Measurements from ENCODE around the gene CHMP5. TPM values are rescaled to one million over a fixed set of nuclear protein-coding genes. Genes with fewer than 3 reads are reported as not detected.

Gene CHMP5
- total and polyA plus RNA-seq, 2 donors (not counting 1 experiment from before 2014, with no cell fraction given) = 108 to 124 TPM

DNA sequence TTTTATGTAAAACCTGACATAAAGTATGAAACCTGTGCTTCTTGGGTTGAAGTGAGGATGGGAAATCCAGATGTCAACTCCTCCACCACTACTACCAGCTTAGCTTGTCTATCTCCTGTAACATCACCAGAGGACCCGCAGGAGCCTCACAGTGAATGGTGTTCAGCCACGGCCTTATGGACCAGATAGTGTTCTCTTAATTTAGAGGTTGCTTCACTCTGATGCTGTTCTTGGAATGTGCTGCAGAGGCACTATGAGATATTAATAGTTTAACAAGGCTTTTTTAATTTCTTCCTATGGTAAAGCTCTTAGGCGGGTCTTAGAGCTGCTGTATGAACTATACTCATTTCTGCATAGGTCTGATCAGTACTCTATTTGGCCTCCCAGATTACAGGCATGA is 53.4 kb downstream of the CHMP5 start:
- H3K4me3 ChIP-seq (replicated peaks in 1 of 4; ENCODE audit: control extremely low read depth in 1 of 4, insufficient read depth in 1 of 4, low read depth in 3 of 4, low read length in 4 of 4) = no peak overlapping the region
- no peaks in the 10 kb centered on the region for H3K9me3 ChIP-seq (ENCODE audit: control insufficient read depth, insufficient read depth, low read depth, low read length)
- no peaks in the 10 kb centered on the region for H3K79me2 ChIP-seq (ENCODE audit: control insufficient read depth, insufficient read depth, low read length)
- no peak overlapping the region for H2AFZ ChIP-seq (ENCODE audit: low read length)
- H3K4me2 ChIP-seq (ENCODE audit: extremely low read depth, insufficient read depth, low read length) = no peak overlapping the region
- TF ChIP-seq EZH2 (IDR thresholded peaks at IDR 0.05; ENCODE audit: low read length, missing control alignments) = no peak
- TF ChIP-seq, protein P1, sequence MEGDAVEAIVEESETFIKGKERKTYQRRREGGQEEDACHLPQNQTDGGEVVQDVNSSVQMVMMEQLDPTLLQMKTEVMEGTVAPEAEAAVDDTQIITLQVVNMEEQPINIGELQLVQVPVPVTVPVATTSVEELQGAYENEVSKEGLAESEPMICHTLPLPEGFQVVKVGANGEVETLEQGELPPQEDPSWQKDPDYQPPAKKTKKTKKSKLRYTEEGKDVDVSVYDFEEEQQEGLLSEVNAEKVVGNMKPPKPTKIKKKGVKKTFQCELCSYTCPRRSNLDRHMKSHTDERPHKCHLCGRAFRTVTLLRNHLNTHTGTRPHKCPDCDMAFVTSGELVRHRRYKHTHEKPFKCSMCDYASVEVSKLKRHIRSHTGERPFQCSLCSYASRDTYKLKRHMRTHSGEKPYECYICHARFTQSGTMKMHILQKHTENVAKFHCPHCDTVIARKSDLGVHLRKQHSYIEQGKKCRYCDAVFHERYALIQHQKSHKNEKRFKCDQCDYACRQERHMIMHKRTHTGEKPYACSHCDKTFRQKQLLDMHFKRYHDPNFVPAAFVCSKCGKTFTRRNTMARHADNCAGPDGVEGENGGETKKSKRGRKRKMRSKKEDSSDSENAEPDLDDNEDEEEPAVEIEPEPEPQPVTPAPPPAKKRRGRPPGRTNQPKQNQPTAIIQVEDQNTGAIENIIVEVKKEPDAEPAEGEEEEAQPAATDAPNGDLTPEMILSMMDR (conservative IDR thresholded peaks at IDR 0.05 in 1 of 2, IDR thresholded peaks at IDR 0.05 in 1 of 2; ENCODE audit: low read depth in 1 of 2, low read length in 2 of 2) = no peak
- peaks cover 22% of the 10 kb centered on the region for H3K36me3 ChIP-seq (ENCODE audit: control insufficient read depth, insufficient read depth, low read length)
- H3K27me3 ChIP-seq (ENCODE audit: control insufficient read depth, insufficient read depth, low read length) = no peaks in the 10 kb centered on the region
- no peaks in the 10 kb centered on the region for H4K20me1 ChIP-seq (ENCODE audit: control insufficient read depth, extremely low read depth, insufficient read depth, low read length)
- peaks cover 21% of the 10 kb centered on the region for H3K4me1 ChIP-seq (ENCODE audit: control insufficient read depth, extremely low read depth, insufficient read depth, low read length)
- H3K27ac ChIP-seq (ENCODE audit: insufficient read depth, low read length) = peak overlapping the region; percentile 94
- DNase-seq (ENCODE audit: low read depth in 2 of 2) = no peak
- H3K9ac ChIP-seq (ENCODE audit: insufficient read depth, low read length) = no peak overlapping the region

DNA sequence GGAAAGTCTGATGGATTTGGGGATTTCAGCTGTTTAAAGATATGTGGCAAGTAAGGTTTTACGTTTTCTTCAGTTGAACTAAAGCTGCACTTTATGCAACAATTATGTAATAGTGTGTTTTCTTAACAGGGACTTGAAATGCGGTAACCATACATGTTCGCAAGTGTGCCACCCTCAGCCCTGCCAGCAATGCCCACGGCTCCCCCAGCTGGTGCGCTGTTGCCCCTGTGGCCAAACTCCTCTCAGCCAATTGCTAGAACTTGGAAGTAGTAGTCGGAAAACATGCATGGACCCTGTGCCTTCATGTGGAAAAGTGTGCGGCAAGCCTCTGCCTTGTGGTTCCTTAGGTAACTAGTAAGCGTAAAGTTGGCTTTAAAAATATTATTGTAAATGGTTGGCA is 53.9 kb downstream of the CHMP5 start:
- H3K36me3 ChIP-seq (ENCODE audit: control insufficient read depth, insufficient read depth, low read length) = peaks cover 19% of the 10 kb centered on the region
- DNase-seq (ENCODE audit: low read depth in 2 of 2) = no peak
- no peak overlapping the region for H3K4me2 ChIP-seq (ENCODE audit: extremely low read depth, insufficient read depth, low read length)

DNA sequence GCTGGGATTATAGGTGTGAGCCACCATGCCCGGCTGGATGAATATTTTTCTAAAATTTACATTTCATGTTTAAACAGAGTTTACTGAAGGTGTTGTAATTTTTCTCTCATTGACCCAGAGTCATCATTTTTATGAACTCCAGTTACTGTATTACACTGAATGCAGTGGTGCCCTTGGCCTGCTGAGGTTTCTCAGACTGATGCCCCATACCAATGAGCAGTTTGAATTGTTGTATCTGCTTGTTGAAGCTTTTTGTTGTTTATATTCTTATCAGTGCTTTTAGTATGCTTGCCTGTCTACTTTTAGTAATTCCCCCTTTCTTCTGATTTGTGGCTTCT is 55.4 kb downstream of the CHMP5 start:
- Histone ChIP-seq H3K4me3 (replicated peaks in 1 of 4; ENCODE audit: control extremely low read depth in 1 of 4, insufficient read depth in 1 of 4, low read depth in 3 of 4, low read length in 4 of 4) (no peak overlapping the region), H4K20me1 (ENCODE audit: control insufficient read depth, extremely low read depth, insufficient read depth, low read length) (no peaks in the 10 kb centered on the region), H3K4me1 (ENCODE audit: control insufficient read depth, extremely low read depth, insufficient read depth, low read length) (peaks cover 21% of the 10 kb centered on the region), H3K9me3 (ENCODE audit: control insufficient read depth, insufficient read depth, low read depth, low read length) (no peaks in the 10 kb centered on the region), H3K79me2 (ENCODE audit: control insufficient read depth, insufficient read depth, low read length) (no peaks in the 10 kb centered on the region), H3K27me3 (ENCODE audit: control insufficient read depth, insufficient read depth, low read length) (no peaks in the 10 kb centered on the region), H2AFZ (ENCODE audit: low read length) (no peak overlapping the region), H3K4me2 (ENCODE audit: extremely low read depth, insufficient read depth, low read length) (peak overlapping the region; percentile 86), H3K36me3 (ENCODE audit: control insufficient read depth, insufficient read depth, low read length) (peaks cover 19% of the 10 kb centered on the region), H3K9ac (ENCODE audit: insufficient read depth, low read length) (peak overlapping the region; percentile 35), H3K27ac (ENCODE audit: insufficient read depth, low read length) (peak overlapping the region; percentile 94)
- no peak for DNase-seq (ENCODE audit: low read depth in 2 of 2)
- TF ChIP-seq EZH2 (IDR thresholded peaks at IDR 0.05; ENCODE audit: low read length, missing control alignments) = no peak
- TF ChIP-seq, protein P1 (conservative IDR thresholded peaks at IDR 0.05 in 1 of 2, IDR thresholded peaks at IDR 0.05 in 1 of 2; ENCODE audit: low read depth in 1 of 2, low read length in 2 of 2) = no peak

More for the DNA sequence above, 53.9 kb downstream of the CHMP5 start:
- no peak for TF ChIP-seq EZH2 (IDR thresholded peaks at IDR 0.05; ENCODE audit: low read length, missing control alignments)
- TF ChIP-seq, protein P1 (conservative IDR thresholded peaks at IDR 0.05 in 1 of 2, IDR thresholded peaks at IDR 0.05 in 1 of 2; ENCODE audit: low read depth in 1 of 2, low read length in 2 of 2) = no peak
- Histone ChIP-seq H3K4me3 (replicated peaks in 1 of 4; ENCODE audit: control extremely low read depth in 1 of 4, insufficient read depth in 1 of 4, low read depth in 3 of 4, low read length in 4 of 4) (no peak overlapping the region), H3K79me2 (ENCODE audit: control insufficient read depth, insufficient read depth, low read length) (no peaks in the 10 kb centered on the region), H2AFZ (ENCODE audit: low read length) (no peak overlapping the region), H4K20me1 (ENCODE audit: control insufficient read depth, extremely low read depth, insufficient read depth, low read length) (no peaks in the 10 kb centered on the region), H3K27me3 (ENCODE audit: control insufficient read depth, insufficient read depth, low read length) (no peaks in the 10 kb centered on the region), H3K4me1 (ENCODE audit: control insufficient read depth, extremely low read depth, insufficient read depth, low read length) (peaks cover 21% of the 10 kb centered on the region), H3K9ac (ENCODE audit: insufficient read depth, low read length) (no peak overlapping the region), H3K27ac (ENCODE audit: insufficient read depth, low read length) (peak overlapping the region; percentile 94), H3K9me3 (ENCODE audit: control insufficient read depth, insufficient read depth, low read depth, low read length) (no peaks in the 10 kb centered on the region)
